ENCODE data around the gene CXorf58. TPM values are rescaled to one million over a fixed set of nuclear protein-coding genes. Genes with fewer than 3 reads are reported as not detected.
"Not testable (repeated sequence)": the region's sequence is repeated elsewhere in the genome, so short reads cannot be mapped to it uniquely, and the experiment has no call there.

CXorf58 gene
- total and polyA plus RNA-seq, 2 of the 4 experiments (the other 2 are of a cell fraction), result not detected

- H3K79me1 ChIP-seq (ENCODE audit: low read depth in 1 of 2, low read length in 2 of 2); ATAC-seq (ENCODE audit: low read depth); H4K20me1 ChIP-seq (ENCODE audit: insufficient read depth, low read length); DNase-seq; H3K4me3 ChIP-seq (ENCODE audit: insufficient read depth, low read depth, low read length); H2BK5ac ChIP-seq (ENCODE audit: low read depth, low read length, poor library complexity, severe bottlenecking); H2AFZ ChIP-seq (replicated peaks; ENCODE audit: low read length, poor library complexity); H3K23ac ChIP-seq (ENCODE audit: low read depth, low read length); H3K9ac ChIP-seq (ENCODE audit: low read depth, low read length); H2AK5ac ChIP-seq (ENCODE audit: low read depth, low read length); H3K56ac ChIP-seq (ENCODE audit: extremely low read depth, insufficient read depth, low read length); H3K4me1 ChIP-seq (ENCODE audit: control insufficient read depth, insufficient read depth, low read length); H3K27ac ChIP-seq (ENCODE audit: insufficient read depth, low read length); intact Hi-C loops (cut with micrococcal nuclease); H4K8ac ChIP-seq (ENCODE audit: low read depth in 2 of 2, low read length in 2 of 2); H3K9me3 ChIP-seq (ENCODE audit: control insufficient read depth, insufficient read depth, low read length); H4K91ac ChIP-seq (ENCODE audit: insufficient read depth, low read depth, low read length); POLR2A ChIA-PET (ENCODE audit: unreplicated experiment); H3K9me1 ChIP-seq (ENCODE audit: insufficient read depth, low read length); H3K18ac ChIP-seq (ENCODE audit: low read depth, low read length); H2BK120ac ChIP-seq (ENCODE audit: low read depth, low read length); in situ Hi-C loops (cut with MboI; ENCODE audit: low sequenced_read_pairs); BruUV-seq (replicated peaks); H2AK9ac ChIP-seq (replicated peaks; ENCODE audit: low read depth, low read length, poor library complexity); H2BK15ac ChIP-seq (ENCODE audit: low read depth, low read length); H3K36me3 ChIP-seq (ENCODE audit: control insufficient read depth, insufficient read depth, low read length); H4K5ac ChIP-seq (ENCODE audit: low read depth, low read length); H3K27me3 ChIP-seq (ENCODE audit: control insufficient read depth, insufficient read depth, low read length); H2BK20ac ChIP-seq (ENCODE audit: low read depth, low read length); H3K4ac ChIP-seq (ENCODE audit: low read depth, low read length); H3K4me2 ChIP-seq (ENCODE audit: low read depth, low read length); dilution Hi-C loops (cut with HindIII; ENCODE audit: low sequenced_read_pairs, unreplicated experiment); H3K14ac ChIP-seq (replicated peaks; ENCODE audit: low read depth, low read length): not testable (repeated sequence)
- no CpG with 5 or more reads among the region's 2 CpGs for WGBS, 2 experiments (ENCODE audit: extremely low coverage in 2 of 2, insufficient read length in 1 of 2)
- CTCF ChIA-PET, result interaction anchor here (0.6 kb wide), 1 partner anchor 1562 kb away, joined by 3 read pairs; no protein-coding TSS in a partner anchor
Measured at GRCh38 chrX:23861952-23862351, 45.9 kb upstream of the CXorf58 start.

Data from IMR-90 (cell line).